NCI-H774 (cell line): ENCODE results near the gene RFC2.

Experiments used
- DNase-seq: peaks from one replicate; lab custom pipeline; 2025; lab: John Stamatoyannopoulos, UW

Gene RFC2

GRCh38 chr7:74254129-74254857, at the start of gene RFC2:
TSS of gene RFC2 (minus strand) at chr7:74254399. CDS start at chr7:74254383, 16 bp downstream.
- DNase-seq = peak; percentile 95

- no peak for DNase-seq
These were observed 48.6 kb upstream of the RFC2 start for GRCh38 chr7:74302745-74303221.

- no peak for DNase-seq
These were observed 46.7 kb upstream of the RFC2 start for GRCh38 chr7:74300926-74301325.

- DNase-seq = no peak
These were observed 45.2 kb upstream of the RFC2 start for GRCh38 chr7:74299401-74299800.

- no peak for DNase-seq
These were observed 43.5 kb upstream of the RFC2 start for GRCh38 chr7:74297516-74298233.

- no peak for DNase-seq
These were observed 40.2 kb upstream of the RFC2 start for GRCh38 chr7:74294191-74294998.

- DNase-seq = no peak
These were observed 39.3 kb upstream of the RFC2 start for GRCh38 chr7:74293577-74293908.

- no peak for DNase-seq
These were observed 38.8 kb upstream of the RFC2 start for GRCh38 chr7:74292757-74293576.

- no peak for DNase-seq
These were observed 37.3 kb upstream of the RFC2 start for GRCh38 chr7:74291535-74291934.

GRCh38 chr7:74290981-74291441, 36.8 kb upstream of the RFC2 start:
- DNase-seq = no peak

- DNase-seq = no peak
These were observed 36.4 kb upstream of the RFC2 start for GRCh38 chr7:74290553-74290950.

GRCh38 chr7:74289659-74290552, 35.7 kb upstream of the RFC2 start:
- DNase-seq = no peak

GRCh38 chr7:74289018-74289658, 34.9 kb upstream of the RFC2 start, which contains the start of gene CLIP2:
TSS of gene CLIP2 (plus strand) at chr7:74289407. CDS start at chr7:74317547, 28,140 bp downstream.
- DNase-seq = peak; percentile 71

- DNase-seq = no peak
These were observed 34.1 kb upstream of the RFC2 start for GRCh38 chr7:74288034-74288881.

- DNase-seq = no peak
These were observed 33.3 kb upstream of the RFC2 start for GRCh38 chr7:74287303-74288033.

GRCh38 chr7:74286131-74286530, 31.9 kb upstream of the RFC2 start:
- no peak for DNase-seq

GRCh38 chr7:74284781-74285259, 30.6 kb upstream of the RFC2 start:
- DNase-seq = no peak

- DNase-seq = no peak
These were observed 29.8 kb upstream of the RFC2 start for GRCh38 chr7:74283858-74284447.
